Stimulated activated naive CD8-positive, alpha-beta T cell treated with anti-CD3 and anti-CD28 coated beads, Interleukin-15, Interleukin-2, amounts not matched to agents 100 ng/mL and 50 ng/mL, for 24 hours (primary cell): Measurements from ENCODE around the gene TAAR9.

Source experiments
- H3K27ac Mint-ChIP-seq: one replicate; pipeline ENCODE4 v1.8.0; 2021; ENCODE audit warnings: mild to moderate bottlenecking, mixed read lengths
- H3K27me3 Mint-ChIP-seq: one replicate; pipeline ENCODE4 v1.8.0; 2021; ENCODE audit warnings: mixed read lengths
- H3K36me3 Mint-ChIP-seq: one replicate; pipeline ENCODE4 v1.8.0; 2021; ENCODE audit warnings: low read depth, mixed read lengths
- H3K4me1 Mint-ChIP-seq: one replicate; pipeline ENCODE4 v1.8.0; 2021; ENCODE audit warnings: low read depth, mixed read lengths
- H3K4me3 Mint-ChIP-seq: one replicate; pipeline ENCODE4 v1.8.0; 2021; ENCODE audit warnings: mild to moderate bottlenecking, mixed read lengths
- H3K9me3 Mint-ChIP-seq: one replicate; pipeline ENCODE4 v1.8.0; 2021; ENCODE audit warnings: mixed read lengths

The TAAR9 gene

GRCh38 chr6:132506869-132507808 lies 30.9 kb upstream of the TAAR9 start:
- no peak overlapping the region for H3K27ac Mint-ChIP-seq
- H3K27me3 Mint-ChIP-seq, result no peaks in the 10 kb centered on the region
- H3K36me3 Mint-ChIP-seq, result peaks cover 15% of the 10 kb centered on the region
- H3K4me1 Mint-ChIP-seq, result peaks cover 61% of the 10 kb centered on the region
- no peak overlapping the region for H3K4me3 Mint-ChIP-seq
- H3K9me3 Mint-ChIP-seq, result no peaks in the 10 kb centered on the region

- no peaks in the 10 kb centered on the region for H3K9me3 Mint-ChIP-seq
- peaks cover 12% of the 10 kb centered on the region for H3K36me3 Mint-ChIP-seq
- H3K4me3 Mint-ChIP-seq, result peak overlapping the region; percentile 87
- peaks cover 5% of the 10 kb centered on the region for H3K27me3 Mint-ChIP-seq
- peaks cover 53% of the 10 kb centered on the region for H3K4me1 Mint-ChIP-seq
- peak overlapping the region; percentile 7 for H3K27ac Mint-ChIP-seq
These were observed 26.8 kb upstream of the TAAR9 start for GRCh38 chr6:132511210-132511830.

GRCh38 chr6:132511831-132512220 lies 26.3 kb upstream of the TAAR9 start:
- Mint-ChIP-seq H3K9me3 (no peaks in the 10 kb centered on the region), H3K36me3 (peaks cover 12% of the 10 kb centered on the region), H3K4me3 (peak overlapping the region; percentile 87), H3K4me1 (peaks cover 48% of the 10 kb centered on the region), H3K27ac (peak overlapping the region; percentile 7), H3K27me3 (peaks cover 5% of the 10 kb centered on the region)

- Mint-ChIP-seq H3K9me3 (no peaks in the 10 kb centered on the region), H3K27me3 (peaks cover 5% of the 10 kb centered on the region), H3K4me3 (peak overlapping the region; percentile 87), H3K36me3 (peaks cover 12% of the 10 kb centered on the region), H3K27ac (peak overlapping the region; percentile 79), H3K4me1 (peaks cover 46% of the 10 kb centered on the region)
These were observed 25.8 kb upstream of the TAAR9 start for GRCh38 chr6:132512342-132512637.

GRCh38 chr6:132512638-132513632 lies 25.1 kb upstream of the TAAR9 start, which contains the start of gene STX7:
TSS of gene STX7 (minus strand) at chr6:132513116. CDS start at chr6:132503530, 9,586 bp downstream.
- Mint-ChIP-seq H3K4me1 (peaks cover 40% of the 10 kb centered on the region), H3K27me3 (peaks cover 5% of the 10 kb centered on the region), H3K36me3 (peaks cover 5% of the 10 kb centered on the region), H3K9me3 (no peaks in the 10 kb centered on the region), H3K27ac (peak within 1 kb of the TSS; percentile 79), H3K4me3 (peak within 1 kb of the TSS; percentile 91)

- Mint-ChIP-seq H3K27ac (peak overlapping the region; percentile 78), H3K4me1 (peaks cover 29% of the 10 kb centered on the region), H3K4me3 (peak overlapping the region; percentile 91)
These were observed 24.1 kb upstream of the TAAR9 start for GRCh38 chr6:132513831-132514545.

GRCh38 chr6:132515386-132515785 lies 22.7 kb upstream of the TAAR9 start:
- Mint-ChIP-seq H3K27ac (no peak overlapping the region), H3K4me3 (no peak overlapping the region), H3K36me3 (no peaks in the 10 kb centered on the region), H3K27me3 (peaks cover 5% of the 10 kb centered on the region), H3K9me3 (no peaks in the 10 kb centered on the region), H3K4me1 (peaks cover 29% of the 10 kb centered on the region)

More at GRCh38 chr6:132513831-132514545, 24.1 kb upstream of the TAAR9 start:
- Mint-ChIP-seq H3K36me3 (no peaks in the 10 kb centered on the region), H3K27me3 (peaks cover 5% of the 10 kb centered on the region), H3K9me3 (no peaks in the 10 kb centered on the region)

- H3K4me1 Mint-ChIP-seq, result no peaks in the 10 kb centered on the region
- peaks cover 31% of the 10 kb centered on the region for H3K27me3 Mint-ChIP-seq
- no peak overlapping the region for H3K27ac Mint-ChIP-seq
- no peaks in the 10 kb centered on the region for H3K36me3 Mint-ChIP-seq
- no peak overlapping the region for H3K4me3 Mint-ChIP-seq
- no peaks in the 10 kb centered on the region for H3K9me3 Mint-ChIP-seq
These were observed 17.1 kb upstream of the TAAR9 start for GRCh38 chr6:132520953-132521352.

- peaks cover 35% of the 10 kb centered on the region for H3K27me3 Mint-ChIP-seq
- H3K4me3 Mint-ChIP-seq, result no peak overlapping the region
- no peaks in the 10 kb centered on the region for H3K4me1 Mint-ChIP-seq
- H3K9me3 Mint-ChIP-seq, result no peaks in the 10 kb centered on the region
- no peak overlapping the region for H3K27ac Mint-ChIP-seq
- H3K36me3 Mint-ChIP-seq, result no peaks in the 10 kb centered on the region
These were observed 13.4 kb upstream of the TAAR9 start for GRCh38 chr6:132524646-132525045.

GRCh38 chr6:132525866-132526265 lies 12.2 kb upstream of the TAAR9 start:
- Mint-ChIP-seq H3K9me3 (no peaks in the 10 kb centered on the region), H3K27me3 (peaks cover 33% of the 10 kb centered on the region), H3K4me3 (no peak overlapping the region)

GRCh38 chr6:132526461-132526860 lies 11.6 kb upstream of the TAAR9 start:
- Mint-ChIP-seq H3K27me3 (peaks cover 31% of the 10 kb centered on the region), H3K4me3 (no peak overlapping the region), H3K4me1 (no peaks in the 10 kb centered on the region), H3K27ac (no peak overlapping the region), H3K36me3 (no peaks in the 10 kb centered on the region), H3K9me3 (no peaks in the 10 kb centered on the region)

More at GRCh38 chr6:132525866-132526265, 12.2 kb upstream of the TAAR9 start:
- no peaks in the 10 kb centered on the region for H3K4me1 Mint-ChIP-seq
- no peak overlapping the region for H3K27ac Mint-ChIP-seq
- H3K36me3 Mint-ChIP-seq, result no peaks in the 10 kb centered on the region

- Mint-ChIP-seq H3K27me3 (peaks cover 29% of the 10 kb centered on the region), H3K4me1 (no peaks in the 10 kb centered on the region), H3K36me3 (no peaks in the 10 kb centered on the region), H3K9me3 (no peaks in the 10 kb centered on the region), H3K4me3 (no peak overlapping the region), H3K27ac (no peak overlapping the region)
These were observed 10.3 kb upstream of the TAAR9 start for GRCh38 chr6:132527791-132528190.

GRCh38 chr6:132530293-132530974 lies 7.6 kb upstream of the TAAR9 start:
- no peaks in the 10 kb centered on the region for H3K36me3 Mint-ChIP-seq
- H3K9me3 Mint-ChIP-seq, result no peaks in the 10 kb centered on the region
- peak overlapping the region; percentile 35 for H3K4me3 Mint-ChIP-seq
- H3K27ac Mint-ChIP-seq, result no peak overlapping the region
- no peaks in the 10 kb centered on the region for H3K4me1 Mint-ChIP-seq
- peaks cover 7% of the 10 kb centered on the region for H3K27me3 Mint-ChIP-seq
